NCI-H2171 (cell line): Measurements from ENCODE around the gene UQCC2.

Experiments used
- DNase-seq: peaks from one replicate; lab custom pipeline; 2025; lab: John Stamatoyannopoulos, UW

The UQCC2 gene

DNA sequence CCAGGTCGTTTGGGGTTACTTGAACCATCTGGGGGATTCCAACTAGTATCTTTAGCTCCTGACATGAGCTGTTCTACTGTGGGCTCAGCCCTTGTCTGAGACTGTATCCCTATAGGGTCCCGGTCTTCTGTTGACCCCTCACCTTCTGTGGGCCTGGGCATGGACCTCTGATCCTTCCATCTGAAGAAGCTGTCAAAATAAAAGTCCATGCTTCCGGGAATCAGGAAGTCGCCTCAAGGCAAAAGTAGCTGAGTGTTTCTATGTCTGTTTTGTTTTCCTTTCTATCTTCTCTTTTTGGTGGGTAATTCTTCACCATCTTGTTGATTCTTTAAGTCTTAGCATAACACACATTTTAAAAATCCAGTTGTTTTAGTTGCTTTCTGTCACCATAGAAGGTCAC lies 60.1 kb downstream of the UQCC2 start:
- DNase-seq, result no peak
